Naive thymus-derived CD4-positive, alpha-beta T cell (primary cell): ENCODE data around the gene AKAP1. TPM values are rescaled to one million over a fixed set of nuclear protein-coding genes. Genes with fewer than 3 reads are reported as not detected.

Experiments used
- ATAC-seq: fragments of 150-1000 bp; cut with Tn5 transposase; 2 replicates; pipeline ENCODE4 v1.10.0; 2021; ENCODE audit warnings: mild to moderate bottlenecking, moderate library complexity
- CTCF ChIA-PET: fragments of 350-600 bp; sonication (Branson Sonifier 250); formaldehyde crosslinking; loops from one replicate; lab custom pipeline; 2021; ENCODE audit warnings: antibody characterized with exemption; lab: Charles Lee
- POLR2A ChIA-PET: fragments of 350-600 bp; sonication (Branson Sonifier 250); formaldehyde crosslinking; loops from one replicate; lab custom pipeline; 2021; ENCODE audit warnings: antibody characterized with exemption, inconsistent platforms; lab: Charles Lee
- DNase-seq, 9 donors: peaks; one replicate each; pipeline versions ENCODE4 v3.0.0 to v3.0.0-alpha.2; 2020 to 2022; ENCODE audit warnings: mixed read lengths in 1 of 9
- H3K27ac ChIP-seq: one replicate; pipeline ENCODE4 v1.7.0; 2013; ENCODE audit warnings: mild to moderate bottlenecking, low read depth, low read length, moderate library complexity
- H3K27me3 ChIP-seq, 2 donors: one replicate each; pipeline ENCODE4 v1.7.0; 2013; ENCODE audit warnings: low read length in 2 of 2, mild to moderate bottlenecking in 2 of 2, moderate library complexity in 2 of 2; ENCODE audit not compliant: control insufficient read depth in 2 of 2, insufficient read depth in 2 of 2
- H3K36me3 ChIP-seq, 3 experiments: 1 replicate in 2 of 3; 2 replicates in 1 of 3; pipeline ENCODE4 v1.7.0; 2013; ENCODE audit warnings: low read length in 3 of 3, mild to moderate bottlenecking in 3 of 3, moderate library complexity in 1 of 3; ENCODE audit not compliant: insufficient read depth in 3 of 3, control insufficient read depth in 2 of 3
- H3K4me1 ChIP-seq, 2 donors: one replicate each; pipeline ENCODE4 v1.7.0; 2013; ENCODE audit warnings: low read length in 2 of 2, mild to moderate bottlenecking in 2 of 2, moderate library complexity in 1 of 2; ENCODE audit not compliant: control insufficient read depth in 2 of 2, insufficient read depth in 2 of 2
- H3K4me3 ChIP-seq: 2 replicates; pipeline ENCODE4 v1.7.0; 2013; ENCODE audit warnings: mild to moderate bottlenecking, low read length
- H3K9me3 ChIP-seq, 3 experiments: 1 replicate in 2 of 3; 2 replicates in 1 of 3; pipeline ENCODE4 v1.7.0; 2013; ENCODE audit warnings: low read length in 3 of 3; ENCODE audit not compliant: control insufficient read depth in 2 of 3
- H3K27ac Mint-ChIP-seq, 9 donors: one replicate each; pipeline ENCODE4 v1.8.0; 2020 to 2022; ENCODE audit warnings: mixed read lengths in 9 of 9, mild to moderate bottlenecking in 8 of 9, moderate library complexity in 5 of 9, inconsistent platforms in 2 of 9
- H3K27me3 Mint-ChIP-seq, 5 donors: one replicate each; pipeline ENCODE4 v1.8.0; 2021 to 2022; ENCODE audit warnings: mixed read lengths in 5 of 5, mild to moderate bottlenecking in 1 of 5
- H3K36me3 Mint-ChIP-seq, 5 donors: one replicate each; pipeline ENCODE4 v1.8.0; 2020 to 2022; ENCODE audit warnings: mixed read lengths in 5 of 5, mild to moderate bottlenecking in 3 of 5, inconsistent platforms in 1 of 5
- H3K4me1 Mint-ChIP-seq, 7 donors: one replicate each; pipeline ENCODE4 v1.8.0; 2020 to 2022; ENCODE audit warnings: mixed read lengths in 7 of 7, mild to moderate bottlenecking in 3 of 7, inconsistent platforms in 1 of 7
- H3K4me3 Mint-ChIP-seq, 10 donors: one replicate each; pipeline ENCODE4 v1.8.0; 2020 to 2022; ENCODE audit warnings: mild to moderate bottlenecking in 10 of 10, mixed read lengths in 10 of 10, moderate library complexity in 6 of 10, inconsistent platforms in 2 of 10
- H3K9me3 Mint-ChIP-seq, 11 donors: one replicate each; pipeline ENCODE4 v1.8.0; 2020 to 2022; ENCODE audit warnings: mixed read lengths in 11 of 11, mild to moderate bottlenecking in 4 of 11, inconsistent platforms in 1 of 11, moderate library complexity in 1 of 11
- intact Hi-C, 2 donors: fragments of 100-400 bp; cut with micrococcal nuclease; formaldehyde crosslinking; loops; one replicate each; pipeline ENCODE4 v1.15.1; 2023
- polyA plus RNA-seq, 2 donors: library from polyadenylated mRNA; unstranded; fragments of 300-500 nt; fragmentation: Illumina TruSeq; gene quantifications; one replicate each; pipeline ENCODE4 v1.2.3, GENCODE V29; 2021
- total RNA-seq, 6 experiments: library from RNA in 5 of 6; stranded (reverse) in 5 of 6; gene quantifications; 1 replicate in 5 of 6; 2 replicates in 1 of 6; pipeline ENCODE4 v1.2.3 and lab custom pipeline; 2021 to 2026

Gene AKAP1
- total and polyA plus RNA-seq, 7 experiments from 2014 or later = 13.2 to 35.8 (median 26.6) TPM

DNA sequence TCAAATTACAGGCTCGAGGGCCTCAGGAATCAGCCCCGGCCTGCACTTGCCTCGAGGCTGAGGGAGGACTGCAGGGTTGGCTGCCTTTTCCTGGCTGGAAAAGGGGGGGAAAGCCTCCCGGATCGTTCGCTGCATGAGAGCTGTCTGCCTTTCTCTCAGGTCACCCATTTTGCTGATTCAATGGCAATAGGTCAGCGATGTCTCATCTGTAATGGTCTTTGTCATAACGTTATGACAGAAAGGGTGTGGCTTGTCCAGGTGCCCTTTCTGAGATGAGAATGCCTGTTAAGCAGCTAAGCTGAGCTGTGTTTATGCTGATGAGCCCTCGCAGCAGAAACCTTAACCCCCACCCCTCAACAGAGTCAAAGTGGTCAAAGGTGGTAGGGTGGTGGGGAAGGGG, 81.8 kb downstream of the AKAP1 start:
- Histone ChIP-seq H3K27ac (no peak overlapping the region), H3K9me3 (no peaks in the 10 kb centered on the region), H3K4me1 (no peaks in the 10 kb centered on the region), H3K36me3 (no peaks in the 10 kb centered on the region), H3K27me3 (no peaks in the 10 kb centered on the region), H3K4me3 (no peak overlapping the region)
- Mint-ChIP-seq H3K9me3 (peaks cover 0 to 8% (median 0%) of the 10 kb centered on the region in 11 donors), H3K4me3 (no peak overlapping the region), H3K27me3 (peaks cover 4 to 21% (median 17%) of the 10 kb centered on the region in 5 donors), H3K36me3 (peaks cover 0 to 3% (median 0%) of the 10 kb centered on the region in 5 donors), H3K4me1 (peaks cover 0 to 2% (median 0%) of the 10 kb centered on the region in 7 donors), H3K27ac (no peak overlapping the region)
- ATAC-seq (no peak), DNase-seq (no peak)
- ChIA-PET POLR2A (no interaction called here), CTCF (no interaction called here)
- intact Hi-C loops = no loop called here

DNA sequence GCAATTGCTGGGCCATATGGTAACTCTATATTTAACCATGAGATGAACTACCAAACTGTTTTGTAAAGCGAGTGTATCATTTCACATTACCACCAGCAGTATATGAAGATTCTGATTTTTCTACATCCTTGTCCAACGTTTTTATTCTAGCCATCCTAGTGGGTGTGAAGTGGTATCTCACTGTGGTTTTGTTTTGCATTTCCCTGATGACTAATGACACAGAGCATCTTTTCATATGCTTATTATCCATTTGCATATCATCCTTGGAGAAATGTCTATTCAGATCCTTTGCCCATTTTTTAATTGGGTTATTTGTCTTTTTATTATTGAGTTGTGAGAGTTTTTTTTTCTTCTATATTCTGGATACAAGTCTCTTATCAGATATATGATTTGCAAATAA, 83.6 kb downstream of the AKAP1 start:
- Histone ChIP-seq H3K27ac (no peak overlapping the region), H3K4me1 (no peaks in the 10 kb centered on the region), H3K27me3 (no peaks in the 10 kb centered on the region), H3K36me3 (no peaks in the 10 kb centered on the region), H3K4me3 (no peak overlapping the region), H3K9me3 (no peaks in the 10 kb centered on the region)
- POLR2A ChIA-PET = no interaction called here
- Mint-ChIP-seq H3K4me1 (peaks cover 0 to 2% (median 0%) of the 10 kb centered on the region in 7 donors), H3K9me3 (peaks cover 0 to 5% (median 0%) of the 10 kb centered on the region in 11 donors), H3K27me3 (peaks cover 20 to 36% (median 28%) of the 10 kb centered on the region in 5 donors), H3K27ac (no peak overlapping the region), H3K36me3 (peaks cover 0 to 3% (median 0%) of the 10 kb centered on the region in 5 donors), H3K4me3 (no peak overlapping the region)
- DNase-seq (no peak), ATAC-seq (no peak)
- CTCF ChIA-PET = no interaction called here
- intact Hi-C loops = no loop called here

DNA sequence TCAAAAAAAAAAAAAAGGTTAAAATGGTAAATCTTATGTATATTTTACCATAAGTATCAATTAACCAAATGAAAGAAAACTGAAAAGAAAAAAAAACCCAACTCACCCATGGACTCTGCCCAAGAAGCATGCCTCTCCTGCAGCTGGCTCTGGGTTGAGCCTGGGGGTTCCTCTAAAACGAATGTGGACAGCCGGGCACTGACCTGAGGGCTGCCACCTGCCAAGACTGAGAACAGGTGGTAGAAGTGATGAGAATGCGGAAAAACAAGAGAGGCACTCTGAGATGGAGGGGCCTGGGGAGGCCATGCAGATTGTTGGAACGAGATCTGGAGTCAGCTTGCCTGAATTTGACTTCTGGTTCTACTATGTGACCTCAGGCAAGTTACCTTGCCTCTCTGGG, 85.8 kb downstream of the AKAP1 start:
- Histone ChIP-seq H3K9me3 (no peaks in the 10 kb centered on the region), H3K36me3 (no peaks in the 10 kb centered on the region), H3K27me3 (no peaks in the 10 kb centered on the region), H3K27ac (no peak overlapping the region), H3K4me1 (no peaks in the 10 kb centered on the region), H3K4me3 (no peak overlapping the region)
- ATAC-seq (no peak), DNase-seq (no peak)
- Mint-ChIP-seq H3K27me3 (peaks cover 29 to 48% (median 40%) of the 10 kb centered on the region in 5 donors), H3K36me3 (peaks cover 0 to 3% (median 0%) of the 10 kb centered on the region in 5 donors), H3K4me3 (no peak overlapping the region), H3K4me1 (peaks cover 0 to 2% (median 0%) of the 10 kb centered on the region in 7 donors), H3K9me3 (peaks cover 0 to 3% (median 0%) of the 10 kb centered on the region in 11 donors), H3K27ac (no peak overlapping the region)
- ChIA-PET POLR2A (no interaction called here), CTCF (no interaction called here)
- intact Hi-C loops = no loop called here

Other genes starting within 250 kb of the AKAP1 start
- gene TRIM25, start 171.2 kb upstream of the AKAP1 start, total RNA-seq = 100 to 1,000 TPM in 1 of 5 experiments, 10 to 100 TPM in 4; 45.9 to 133 (median 61.8) TPM
- gene TRIM25, start 171.2 kb upstream of the AKAP1 start, polyA plus RNA-seq = 1 to 10 TPM; 4.8 to 8.1 TPM
- gene COIL, start 124.2 kb upstream of the AKAP1 start, total RNA-seq = 10 to 100 TPM; 13.1 to 22.7 (median 19.0) TPM
- 10 to 100 TPM; 13.0 to 18.6 TPM for gene COIL, start 124.2 kb upstream of the AKAP1 start, polyA plus RNA-seq
- 10 to 100 TPM in 4 of 5 experiments, 1 to 10 TPM in 1; 8.4 to 81.6 (median 27.1) TPM for gene SCPEP1, start 107.1 kb upstream of the AKAP1 start, total RNA-seq
- gene SCPEP1, start 107.1 kb upstream of the AKAP1 start, polyA plus RNA-seq = 10 to 100 TPM; 28.9 to 33.7 TPM
- 100 to 1,000 TPM; 111 to 169 (median 150) TPM for gene MSI2, start 171.3 kb downstream of the AKAP1 start, total RNA-seq
- gene MSI2, start 171.3 kb downstream of the AKAP1 start, polyA plus RNA-seq = 1 to 10 TPM; 3.3 to 6.0 TPM